WTC11 (cell line): ENCODE data around the gene CLSTN2. TPM values are rescaled to one million over a fixed set of nuclear protein-coding genes. Genes with fewer than 3 reads are reported as not detected.

Source experiments
- ATAC-seq: fragments of 200-7000 bp; cut with Tn5 transposase; 2 replicates; pipeline ENCODE4 v1.10.0; 2021; ENCODE audit warnings: mild to moderate bottlenecking, moderate library complexity
- CTCF ChIA-PET: fragments of 300-600 bp; sonication (Branson Sonifier 250); formaldehyde crosslinking; loops from one replicate; lab custom pipeline; 2021; ENCODE audit warnings: antibody characterized with exemption; lab: Charles Lee
- POLR2A ChIA-PET: fragments of 350-600 bp; sonication (Branson Sonifier 250); formaldehyde crosslinking; loops from one replicate; lab custom pipeline; 2021; ENCODE audit warnings: antibody characterized with exemption; lab: Charles Lee
- DNase-seq: peaks from one replicate; pipeline ENCODE4 v3.0.0; 2021; ENCODE audit warnings: low spot score
- H3K27ac Mint-ChIP-seq: 2 replicates; pipeline ENCODE4 v1.8.0; 2021; ENCODE audit warnings: mixed read lengths
- H3K27me3 Mint-ChIP-seq: 2 replicates; pipeline ENCODE4 v1.8.0; 2021; ENCODE audit warnings: low read depth, mild to moderate bottlenecking, moderate library complexity, mixed read lengths
- H3K36me3 Mint-ChIP-seq: 2 replicates; pipeline ENCODE4 v1.8.0; 2021; ENCODE audit warnings: mixed read lengths
- H3K4me1 Mint-ChIP-seq: 2 replicates; pipeline ENCODE4 v1.8.0; 2022; ENCODE audit warnings: mixed read lengths
- H3K4me3 Mint-ChIP-seq: 2 replicates; pipeline ENCODE4 v1.8.0; 2021; ENCODE audit warnings: mild to moderate bottlenecking, moderate library complexity, mixed read lengths
- H3K9me3 Mint-ChIP-seq: 2 replicates; pipeline ENCODE4 v1.8.0; 2021; ENCODE audit warnings: mixed read lengths
- CREB1 ChIP-seq: sonication (generic); formaldehyde crosslinking; IDR thresholded peaks from 2 replicates; pipeline ENCODE4 v1.8.0; 2023; ENCODE audit warnings: mild to moderate bottlenecking, missing genetic modification reagents
- ELF4 ChIP-seq: sonication (generic); formaldehyde crosslinking; IDR thresholded peaks from 2 replicates; pipeline ENCODE4 v1.8.1; 2022; ENCODE audit warnings: low read depth, mild to moderate bottlenecking, moderate library complexity, missing genetic modification reagents
- ERG ChIP-seq: fragments of 250-450 bp; sonication (Bioruptor Pico); IDR thresholded peaks from 2 replicates; pipeline ENCODE4 v1.8.0; 2021; ENCODE audit warnings: mild to moderate bottlenecking
- ESRRA ChIP-seq: sonication (generic); formaldehyde crosslinking; IDR thresholded peaks from 2 replicates; pipeline ENCODE4 v1.8.1; 2022; ENCODE audit warnings: mild to moderate bottlenecking, missing genetic modification reagents, borderline replicate concordance
- ETV6 ChIP-seq: sonication (generic); formaldehyde crosslinking; IDR thresholded peaks from 2 replicates; pipeline ENCODE4 v1.8.1; 2022; ENCODE audit warnings: mild to moderate bottlenecking, missing genetic modification reagents
- GTF2I ChIP-seq: fragments of 250-450 bp; sonication (Bioruptor Pico); conservative IDR thresholded peaks from 2 replicates; pipeline ENCODE4 v1.4.0; 2021; ENCODE audit warnings: mild to moderate bottlenecking
- HMGA2 ChIP-seq: fragments of 250-450 bp; sonication (Bioruptor Pico); IDR thresholded peaks from 2 replicates; pipeline ENCODE4 v1.4.0; 2021; ENCODE audit warnings: mild to moderate bottlenecking, moderate library complexity
- IRF2 ChIP-seq: sonication (generic); formaldehyde crosslinking; IDR thresholded peaks from 2 replicates; pipeline ENCODE4 v1.8.0; 2022; ENCODE audit warnings: low read depth, missing genetic modification reagents, borderline replicate concordance
- KAT7 ChIP-seq: sonication (generic); formaldehyde crosslinking; IDR thresholded peaks from 2 replicates; pipeline ENCODE4 v1.8.1; 2023; ENCODE audit warnings: missing genetic modification reagents, mild to moderate bottlenecking, borderline replicate concordance
- MXD4 ChIP-seq: fragments of 250-450 bp; sonication (Bioruptor Pico); IDR thresholded peaks from 2 replicates; pipeline ENCODE4 v1.8.0; 2021; ENCODE audit warnings: mild to moderate bottlenecking, moderate library complexity, borderline replicate concordance
- NR2C2 ChIP-seq: sonication (generic); formaldehyde crosslinking; IDR thresholded peaks from 2 replicates; pipeline ENCODE4 v1.8.0; 2022; ENCODE audit warnings: mild to moderate bottlenecking, missing genetic modification reagents
- NR3C1 ChIP-seq: sonication (generic); formaldehyde crosslinking; conservative IDR thresholded peaks from 2 replicates; pipeline ENCODE4 v1.8.1; 2023; ENCODE audit warnings: low read depth, mild to moderate bottlenecking, missing genetic modification reagents
- RELA ChIP-seq: sonication (generic); formaldehyde crosslinking; IDR thresholded peaks from 2 replicates; pipeline ENCODE4 v1.8.1; 2022; ENCODE audit warnings: missing genetic modification reagents, mild to moderate bottlenecking, borderline replicate concordance
- RORB ChIP-seq: fragments of 250-450 bp; sonication (Bioruptor Pico); IDR thresholded peaks from 2 replicates; pipeline ENCODE4 v1.9.0; 2021; ENCODE audit warnings: mild to moderate bottlenecking
- USF2 ChIP-seq: sonication (generic); formaldehyde crosslinking; IDR thresholded peaks from 2 replicates; pipeline ENCODE4 v1.8.1; 2023; ENCODE audit warnings: mild to moderate bottlenecking, missing genetic modification reagents, moderate library complexity
- ZNF121 ChIP-seq: sonication (generic); formaldehyde crosslinking; IDR thresholded peaks from 2 replicates; pipeline ENCODE4 v1.8.0; 2023; ENCODE audit warnings: missing genetic modification reagents
- ZNF263 ChIP-seq: sonication (generic); formaldehyde crosslinking; IDR thresholded peaks from 2 replicates; pipeline ENCODE4 v1.8.1; 2022; ENCODE audit warnings: low read depth, mild to moderate bottlenecking, moderate library complexity, missing genetic modification reagents
- ZNF281 ChIP-seq: sonication (generic); formaldehyde crosslinking; IDR thresholded peaks from 2 replicates; pipeline ENCODE4 v1.8.0; 2023; ENCODE audit warnings: mild to moderate bottlenecking, missing genetic modification reagents
- ZNF425 ChIP-seq: fragments of 250-450 bp; sonication (Bioruptor Pico); conservative IDR thresholded peaks from 2 replicates; pipeline ENCODE4 v1.9.0; 2021; ENCODE audit warnings: mild to moderate bottlenecking
- ZNF512 ChIP-seq: sonication (generic); formaldehyde crosslinking; IDR thresholded peaks from 2 replicates; pipeline ENCODE4 v1.8.1; 2022; ENCODE audit warnings: missing genetic modification reagents, borderline replicate concordance
- ZNF532 ChIP-seq: fragments of 250-450 bp; sonication (Bioruptor Pico); IDR thresholded peaks from 2 replicates; pipeline ENCODE4 v1.9.0; 2021; ENCODE audit warnings: mild to moderate bottlenecking, borderline replicate concordance
- total RNA-seq: library from RNA; stranded (reverse); gene quantifications from 3 replicates; pipeline ENCODE4 v1.2.3, GENCODE V29; 2021

Gene CLSTN2
- total RNA-seq, 1 experiment from 2014 or later, result 0.35 TPM

GRCh38 chr3:140403079-140403478, 468.1 kb downstream of the CLSTN2 start:
- Mint-ChIP-seq H3K9me3 (0 out of 2 replicates have a peak, but pooled peaks cover 3% of the 10 kb centered on the region), H3K27me3 (no peaks in the 10 kb centered on the region), H3K4me3 (no peak overlapping the region), H3K27ac (no peak overlapping the region), H3K36me3 (no peaks in the 10 kb centered on the region), H3K4me1 (peaks cover 11% of the 10 kb centered on the region)
- TF ChIP-seq GTF2I (no peak), ZNF263 (CRISPR knock-in tag) (no peak), ERG (CRISPR knock-in tag) (no peak), RELA (CRISPR knock-in tag) (no peak), ZNF121 (CRISPR knock-in tag) (no peak)
- ChIA-PET POLR2A (no interaction called here), CTCF (no interaction called here)
- DNase-seq, result no peak
- ATAC-seq, result no peak

GRCh38 chr3:140403608-140404007, 468.6 kb downstream of the CLSTN2 start:
- Mint-ChIP-seq H3K27ac (no peak overlapping the region), H3K4me3 (no peak overlapping the region), H3K27me3 (no peaks in the 10 kb centered on the region), H3K36me3 (no peaks in the 10 kb centered on the region), H3K4me1 (peaks cover 11% of the 10 kb centered on the region), H3K9me3 (0 out of 2 replicates have a peak, but pooled peaks cover 3% of the 10 kb centered on the region)
- ATAC-seq (no peak), DNase-seq (no peak)
- ChIA-PET CTCF (no interaction called here), POLR2A (no interaction called here)
- TF ChIP-seq CREB1 (CRISPR knock-in tag), result no peak
- no peak for TF ChIP-seq IRF2 (CRISPR knock-in tag)
- no peak for TF ChIP-seq MXD4 (CRISPR knock-in tag)
- TF ChIP-seq ETV6 (CRISPR knock-in tag), result no peak
- no peak for TF ChIP-seq ZNF512 (CRISPR knock-in tag)
- TF ChIP-seq KAT7, result no peak

- Mint-ChIP-seq H3K27me3 (no peaks in the 10 kb centered on the region), H3K4me1 (peaks cover 4% of the 10 kb centered on the region), H3K9me3 (peaks cover 11% of the 10 kb centered on the region), H3K4me3 (no peak overlapping the region), H3K36me3 (no peaks in the 10 kb centered on the region), H3K27ac (no peak overlapping the region)
- DNase-seq (no peak), ATAC-seq (no peak)
- ChIA-PET POLR2A (no interaction called here), CTCF (no interaction called here)
- TF ChIP-seq ZNF281, result no peak
- TF ChIP-seq ZNF121 (CRISPR knock-in tag), result no peak
- no peak for TF ChIP-seq ESRRA (CRISPR knock-in tag)
- no peak for TF ChIP-seq ELF4 (CRISPR knock-in tag)
- TF ChIP-seq ZNF532 (CRISPR knock-in tag), result no peak
- no peak for TF ChIP-seq ZNF425
- TF ChIP-seq RORB (CRISPR knock-in tag), result no peak
- TF ChIP-seq NR3C1, result no peak
- no peak for TF ChIP-seq NR2C2 (CRISPR knock-in tag)
- TF ChIP-seq USF2 (CRISPR knock-in tag), result no peak
- TF ChIP-seq HMGA2 (CRISPR knock-in tag), result no peak
These were observed 471.7 kb downstream of the CLSTN2 start for GRCh38 chr3:140406655-140407054.
